Measurements from ENCODE around the gene RCAN2. TPM values are rescaled to one million over a fixed set of nuclear protein-coding genes. Genes with fewer than 3 reads are reported as not detected.

RCAN2 gene
- total and polyA plus RNA-seq, 2 experiments from 2014 or later: 6.0 to 9.3 TPM

GRCh38 chr6:46400898-46401297 is 90.4 kb downstream of the RCAN2 start:
- no peaks in the 10 kb centered on the region for H3K79me2 ChIP-seq (replicated peaks; ENCODE audit: insufficient read depth)
- DNase-seq (ENCODE audit: low spot score) (no peak), ATAC-seq (no peak)
- H3F3A ChIP-seq (replicated peaks; ENCODE audit: low read depth): no peaks in the 10 kb centered on the region
- H3K36me3 ChIP-seq (ENCODE audit: insufficient read depth): no peaks in the 10 kb centered on the region
- Mint-ChIP-seq H3K9me3 (no peaks in the 10 kb centered on the region), H3K27me3 (ENCODE audit: insufficient read depth, low read depth, poor library complexity) (no peaks in the 10 kb centered on the region), H3K27ac (no peak overlapping the region), H3K4me1 (no peaks in the 10 kb centered on the region), H3K36me3 (ENCODE audit: low read depth) (no peaks in the 10 kb centered on the region), H3K4me3 (no peak overlapping the region)
- H3K27ac ChIP-seq (ENCODE audit: low read depth): no peak overlapping the region
- H3K4me1 ChIP-seq (ENCODE audit: insufficient read depth): no peaks in the 10 kb centered on the region
- H3K27me3 ChIP-seq (ENCODE audit: insufficient read depth): no peaks in the 10 kb centered on the region
- no peak overlapping the region for H3K4me2 ChIP-seq
- no peak overlapping the region for H3K4me3 ChIP-seq
- no peaks in the 10 kb centered on the region for H4K20me1 ChIP-seq (replicated peaks; ENCODE audit: insufficient read depth)
- TF ChIP-seq ZNF331 (CRISPR knock-in tag; IDR thresholded peaks at IDR 0.05; ENCODE audit: low read depth): no peak
- TF ChIP-seq ZNF114 (CRISPR knock-in tag; IDR thresholded peaks at IDR 0.05): no peak
- no peak for TF ChIP-seq CTCF (conservative IDR thresholded peaks at IDR 0.05; ENCODE audit: low read depth in 2 of 2)
- TF ChIP-seq POLR2AphosphoS5 (IDR thresholded peaks at IDR 0.05; ENCODE audit: low read depth): no peak
- TF ChIP-seq REST (IDR thresholded peaks at IDR 0.05; ENCODE audit: unreplicated experiment): no peak
- TF ChIP-seq EZH2 (IDR thresholded peaks at IDR 0.05; ENCODE audit: low read depth, unreplicated experiment): no peak
- no peak for TF ChIP-seq EZH2phosphoT487 (IDR thresholded peaks at IDR 0.05; ENCODE audit: unreplicated experiment)
- TF ChIP-seq CREB1 (CRISPR knock-in tag; IDR thresholded peaks at IDR 0.05; ENCODE audit: low read depth): no peak
- TF ChIP-seq ZNF462 (CRISPR knock-in tag; IDR thresholded peaks at IDR 0.05): no peak
- no peak for TF ChIP-seq JUNB (IDR thresholded peaks at IDR 0.05; ENCODE audit: unreplicated experiment)
- TF ChIP-seq STAT1 (IDR thresholded peaks at IDR 0.05; ENCODE audit: unreplicated experiment): no peak
- no peak for TF ChIP-seq ETS1 (IDR thresholded peaks at IDR 0.05)
- TF ChIP-seq NANOG (IDR thresholded peaks at IDR 0.05; ENCODE audit: borderline replicate concordance): no peak
- no peak overlapping the region for H2AFZ ChIP-seq
- H3K9me2 ChIP-seq (ENCODE audit: insufficient read depth): no peaks in the 10 kb centered on the region
